GM19455 (cell line): Measurements from ENCODE around the gene FGR.
"Not testable (repeated sequence)": the region's sequence is repeated elsewhere in the genome, so short reads cannot be mapped to it uniquely, and the experiment has no call there.

Experiments
- ATAC-seq: cut with Tn5 transposase; IDR thresholded peaks from one replicate; pipeline ENCODE4 v1.9.1; 2021; ENCODE audit not compliant: unreplicated experiment

The FGR gene

GRCh38 chr1:27635396-27636142 is 584 bp upstream of the FGR start:
- ATAC-seq = no peak

- no peak for ATAC-seq
Observed at GRCh38 chr1:27634177-27634984, 604 bp downstream of the FGR start.

DNA sequence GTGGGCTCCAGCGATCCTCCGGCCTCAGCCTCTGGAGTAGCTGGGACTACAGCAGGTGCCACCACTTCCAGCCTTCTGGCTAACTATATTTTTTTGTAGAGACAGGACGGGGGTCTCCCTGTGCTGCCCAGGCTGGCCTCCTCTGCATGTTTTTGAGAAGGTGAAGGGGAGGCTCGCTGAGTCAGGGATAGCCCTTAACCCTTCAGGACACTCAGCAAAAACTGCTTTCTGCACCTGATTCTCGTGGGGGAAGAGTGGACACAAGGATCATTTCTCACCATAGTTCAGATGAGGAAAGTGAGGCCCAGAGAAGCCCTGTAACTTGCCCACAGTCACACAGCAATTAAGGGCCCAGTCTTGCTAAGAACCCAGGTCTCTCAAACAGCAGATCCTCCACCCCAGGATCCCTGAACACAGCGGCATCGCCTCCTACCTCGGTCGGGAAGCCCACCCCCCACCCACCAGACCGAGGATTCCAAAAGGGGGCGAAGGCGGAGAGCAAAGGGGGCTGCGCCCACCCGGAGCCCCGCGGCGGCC is 1.3 kb downstream of the FGR start:
- no peak for ATAC-seq

DNA sequence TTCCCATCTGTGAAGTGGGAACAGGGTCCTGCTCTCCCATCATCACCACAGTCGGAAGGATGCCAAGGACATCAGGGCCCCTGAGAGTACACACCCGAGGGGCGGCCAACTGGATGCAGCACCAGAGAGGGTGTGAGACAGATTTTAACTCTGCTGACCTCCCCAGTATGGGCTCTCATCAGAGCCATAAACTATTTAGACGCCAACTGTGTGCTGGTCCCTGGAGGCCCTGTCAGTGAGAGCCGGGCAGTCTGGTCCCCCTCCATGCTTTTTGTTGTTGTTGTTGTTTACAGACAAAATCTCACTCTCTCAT is 1.7 kb downstream of the FGR start:
- ATAC-seq = no peak

DNA sequence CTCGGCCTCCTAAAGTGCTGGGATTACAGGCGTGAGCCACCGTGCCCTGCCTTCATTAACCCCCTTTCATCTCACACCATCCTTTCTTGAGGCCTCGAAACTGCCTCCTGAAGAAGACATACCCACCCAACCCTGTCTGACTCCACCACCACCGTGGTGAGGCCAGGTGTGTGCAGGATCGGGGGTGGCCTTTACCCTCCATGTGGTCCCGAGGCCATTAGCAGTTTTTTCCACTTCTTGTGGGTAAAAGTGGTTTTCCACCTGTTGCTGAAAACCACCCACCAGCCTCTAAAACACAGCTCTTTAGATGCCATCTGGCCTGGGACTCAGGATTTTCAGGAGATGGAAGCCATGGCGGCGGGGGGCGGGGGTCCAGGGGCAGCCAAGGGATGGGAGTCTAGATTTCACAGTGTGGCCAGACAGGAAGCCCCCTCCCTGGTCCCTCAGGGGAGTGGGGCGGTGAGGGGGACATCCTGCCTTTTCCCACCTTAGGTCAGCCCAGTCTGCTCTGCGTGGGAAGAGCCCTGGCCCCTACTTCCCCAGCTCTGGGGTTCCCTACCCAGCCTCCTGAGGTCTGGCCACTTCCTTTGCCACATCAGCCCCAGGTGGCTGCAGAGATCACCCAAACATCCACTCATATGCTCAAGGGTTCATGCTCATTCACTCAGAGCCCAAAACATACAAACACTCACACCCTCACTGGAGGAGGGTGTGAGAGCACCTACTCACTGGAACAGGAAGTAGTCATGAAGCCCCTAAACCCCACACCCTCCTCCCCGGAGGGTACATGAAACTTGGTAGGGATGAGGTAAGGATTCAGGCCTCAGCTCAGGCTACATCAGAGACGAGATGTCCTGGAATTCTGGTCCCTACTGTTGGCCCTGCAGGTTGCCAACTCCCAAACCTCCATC is 2.3 kb downstream of the FGR start:
- peak; percentile 34 for ATAC-seq

- ATAC-seq = no peak
Observed at GRCh38 chr1:27630859-27631491, 4.0 kb downstream of the FGR start.

DNA sequence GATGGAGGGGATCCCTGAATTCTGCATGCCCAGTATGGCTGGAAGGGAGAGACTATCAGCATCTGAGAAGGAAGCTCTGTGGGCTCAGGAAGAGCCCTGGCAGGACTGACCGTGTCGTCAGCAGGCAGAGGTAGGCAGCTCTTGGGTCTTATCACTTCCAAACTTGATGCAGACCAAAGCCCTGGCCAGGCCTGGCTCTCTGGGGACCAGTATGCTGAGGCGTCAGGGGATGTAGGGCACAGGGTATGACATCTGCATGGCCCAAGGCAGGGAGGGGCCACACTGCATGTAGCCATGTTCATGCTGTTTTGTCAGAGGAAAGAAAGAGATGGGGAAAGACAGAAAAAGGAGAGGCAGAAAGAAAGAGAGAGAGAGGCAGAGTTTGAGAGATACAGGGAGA is 6.3 kb downstream of the FGR start:
- no peak for ATAC-seq

DNA sequence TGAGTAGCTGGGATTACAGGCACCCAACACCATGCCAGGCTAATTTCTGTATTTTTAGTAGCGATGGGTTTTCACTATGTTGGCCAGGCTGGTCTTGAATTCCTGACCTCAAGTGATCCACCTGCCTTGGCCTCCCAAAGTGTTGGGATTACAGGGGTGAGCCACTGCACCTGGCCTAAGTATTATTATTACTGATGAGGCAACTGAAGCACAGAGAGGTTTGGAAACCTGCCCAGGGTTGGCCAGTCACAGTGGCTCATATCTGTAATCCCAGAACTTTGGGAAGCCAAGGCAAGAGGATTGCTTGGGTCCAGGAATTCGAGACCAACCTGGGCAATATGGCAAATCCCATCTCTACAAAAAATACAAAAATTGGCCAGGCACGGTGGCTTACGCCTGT is 7.3 kb downstream of the FGR start:
- ATAC-seq = not testable (repeated sequence)

GRCh38 chr1:27627061-27627460 is 7.9 kb downstream of the FGR start:
- no peak for ATAC-seq

- ATAC-seq = no peak
Observed at GRCh38 chr1:27626031-27626935, 8.7 kb downstream of the FGR start.

GRCh38 chr1:27624467-27625178 is 10.4 kb downstream of the FGR start:
- ATAC-seq = no peak

GRCh38 chr1:27623327-27624212 is 11.4 kb downstream of the FGR start:
- ATAC-seq = no peak

- ATAC-seq = no peak
Observed at GRCh38 chr1:27622828-27623227, 12.2 kb downstream of the FGR start.

DNA sequence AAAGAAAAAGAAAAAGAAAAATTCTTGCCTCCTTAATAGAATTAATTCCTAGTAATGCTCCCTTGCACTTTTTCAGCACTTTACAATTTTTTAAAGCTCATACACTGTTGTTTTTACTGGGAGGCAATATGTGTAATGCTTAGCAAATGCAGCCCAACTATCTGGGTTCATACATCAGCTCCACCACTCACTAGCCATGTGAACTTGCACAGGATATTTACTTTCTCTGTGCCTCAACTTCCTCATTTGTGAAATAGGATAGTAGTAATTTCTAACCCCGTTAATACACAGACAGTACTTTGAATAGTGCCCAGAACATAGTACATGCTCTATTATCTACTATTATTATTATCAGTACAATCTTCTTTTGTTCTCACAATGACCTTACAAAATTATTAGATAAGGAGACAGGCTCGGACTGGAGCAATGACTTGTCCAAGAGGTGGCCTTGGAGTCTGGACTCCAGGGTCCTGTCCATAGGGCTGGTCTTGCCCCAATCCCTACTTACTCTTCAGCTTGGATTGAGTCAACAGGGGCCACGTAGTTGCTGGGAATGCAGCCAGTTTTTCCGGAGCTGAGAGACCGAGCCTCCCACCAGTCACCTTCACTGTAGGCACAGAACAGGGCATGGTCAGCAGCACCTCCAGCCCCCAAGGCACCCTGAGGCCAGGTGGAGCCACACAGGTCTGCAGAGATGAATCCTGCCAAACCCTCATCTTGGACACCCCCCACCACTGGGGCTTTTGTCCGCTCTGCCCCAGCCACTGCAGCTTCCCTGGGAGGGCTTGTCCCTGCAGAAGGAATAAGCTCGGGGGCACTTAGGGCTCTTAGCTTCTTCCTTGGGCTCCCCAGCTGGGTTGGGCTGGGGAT is 13.7 kb downstream of the FGR start:
- ATAC-seq = no peak

- not testable (repeated sequence) for ATAC-seq
Observed at GRCh38 chr1:27619782-27620438, 15.1 kb downstream of the FGR start.

GRCh38 chr1:27618341-27619082 is 16.5 kb downstream of the FGR start:
- no peak for ATAC-seq
